Measurements from ENCODE around the gene NRL. TPM values are rescaled to one million over a fixed set of nuclear protein-coding genes. Genes with fewer than 3 reads are reported as not detected.
A peak's percentile ranks its signal among the peaks of the same experiment; 100 is the strongest.

Gene NRL
- total and polyA plus RNA-seq, 8 donors = 0.37 to 2.4 (median 1.4) TPM

- Histone ChIP-seq H3K27ac (peak within 1 kb of the TSS; percentile 76 to 87 (median 80)), H3K9me3 (no peaks in the 10 kb centered on the region), H3K36me3 (no peaks in the 10 kb centered on the region), H3K27me3 (no peaks in the 10 kb centered on the region), H3K4me3 (no peak within 1 kb of the TSS), H3K4me1 (peaks cover 19 to 30% (median 22%) of the 10 kb centered on the region in 3 donors)
- intact Hi-C loops (cut with DNase I) = no loop called here
- no peak for TF ChIP-seq CTCF (IDR thresholded peaks at IDR 0.05)
- WGBS, 2 donors = 72 to 81% methylated on average over 5 of the region's 5 CpGs
- DNase-seq (no peak), FAIRE-seq (no peak), ATAC-seq (peak in 1 of 4 donors; percentile 11)
Observed at GRCh38 chr14:24130380-24130716, 15.6 kb upstream of the NRL start, which contains the start of gene FITM1. Gene FITM1, plus strand, starts transcription at chr14:24130659. Its CDS starts 905 bp downstream, at chr14:24131564.

- TF ChIP-seq CTCF (IDR thresholded peaks at IDR 0.05) = no peak
- Histone ChIP-seq H3K4me3 (no peak overlapping the region), H3K4me1 (peaks cover 19 to 24% (median 22%) of the 10 kb centered on the region in 3 donors), H3K27me3 (no peaks in the 10 kb centered on the region), H3K36me3 (no peaks in the 10 kb centered on the region), H3K9me3 (no peaks in the 10 kb centered on the region), H3K27ac (no peak overlapping the region)
- WGBS, 2 donors = 90 to 97% methylated on average over 8 of the region's 8 CpGs
- DNase-seq (no peak), FAIRE-seq (no peak), ATAC-seq (no peak)
- intact Hi-C loops (cut with DNase I) = no loop called here
Observed at GRCh38 chr14:24129410-24129998, 14.8 kb upstream of the NRL start.

- Histone ChIP-seq H3K27me3 (no peaks in the 10 kb centered on the region), H3K9me3 (no peaks in the 10 kb centered on the region), H3K4me3 (no peak overlapping the region), H3K4me1 (peaks cover 19 to 24% (median 22%) of the 10 kb centered on the region in 3 donors), H3K27ac (no peak overlapping the region), H3K36me3 (peaks cover 0 to 9% (median 6%) of the 10 kb centered on the region in 3 donors)
- FAIRE-seq (no peak), DNase-seq (no peak), ATAC-seq (no peak)
- TF ChIP-seq CTCF (IDR thresholded peaks at IDR 0.05) = no peak
- WGBS, 2 donors = 95% methylated on average over 2 of the region's 2 CpGs
- intact Hi-C loops (cut with DNase I) = no loop called here
Observed at GRCh38 chr14:24127673-24128072, 12.9 kb upstream of the NRL start.

- TF ChIP-seq CTCF (IDR thresholded peaks at IDR 0.05) = no peak
- Histone ChIP-seq H3K36me3 (peaks cover 0 to 16% (median 12%) of the 10 kb centered on the region in 3 donors), H3K4me1 (peaks cover 15 to 17% (median 15%) of the 10 kb centered on the region in 3 donors), H3K27ac (no peak overlapping the region), H3K9me3 (no peaks in the 10 kb centered on the region), H3K4me3 (no peak overlapping the region), H3K27me3 (no peaks in the 10 kb centered on the region)
- no peak for ATAC-seq
- DNase-seq = no peak
- no peak for FAIRE-seq
- intact Hi-C loops (cut with DNase I) = no loop called here
Observed at GRCh38 chr14:24126939-24127338, 12.2 kb upstream of the NRL start.

Data from pancreas (tissue), 10 donors.